Kasumi-1 (cell line): ENCODE data around the gene ZNF26.

Experiments
- DNase-seq, 2 experiments: peaks; one replicate each; lab custom pipeline; 2025; lab: John Stamatoyannopoulos, UW

Gene ZNF26

GRCh38 chr12:133073836-133074235 lies 87.7 kb downstream of the ZNF26 start:
- no peak for DNase-seq
